ENCODE data around the gene RIMOC1.

GRCh38 chr5:41883243-41883642 lies 20.9 kb upstream of the RIMOC1 start:
- no peak for TF ChIP-seq CTCF (conservative IDR thresholded peaks at IDR 0.05)
- no peak for TF ChIP-seq ZFX (IDR thresholded peaks at IDR 0.05)

Measured in C4-2B (cell line).